Coronary artery (tissue), 2 donors: Measurements from ENCODE around the gene MSI1.

Experiments
- DNase-seq: peaks from one replicate; pipeline ENCODE4 v3.0.0-alpha.2; 2017; ENCODE audit warnings: low spot score
- H3K27ac ChIP-seq, 2 donors: fragments of 200-600 bp; sonication (generic); one replicate each; pipeline ENCODE4 v1.5.1; 2016 to 2019
- H3K4me3 ChIP-seq: fragments of 200-600 bp; sonication (generic); 2 replicates; pipeline ENCODE4 v1.5.1; 2016; ENCODE audit warnings: mild to moderate bottlenecking, moderate library complexity
- CTCF ChIP-seq: fragments of 200-600 bp; sonication (generic); IDR thresholded peaks from one replicate; pipeline ENCODE4 v1.5.1; 2019; ENCODE audit warnings: antibody characterized with exemption

The MSI1 gene

GRCh38 chr12:120292661-120293531 lies 76.1 kb downstream of the MSI1 start, which contains the start of gene RNU4-1:
Gene RNU4-1 (minus strand): TSS chr12:120293237.
- no peak for TF ChIP-seq CTCF
- Histone ChIP-seq H3K27ac (peak within 1 kb of the TSS; percentile 91 to 97), H3K4me3 (peak within 1 kb of the TSS; percentile 73)
- peak; percentile 79 for DNase-seq

- peak overlapping the region; percentile 73 for H3K4me3 ChIP-seq
- peak overlapping the region; percentile 91 to 97 for H3K27ac ChIP-seq
- DNase-seq: no peak
- no peak for TF ChIP-seq CTCF
Measured at GRCh38 chr12:120292411-120292660, 76.6 kb downstream of the MSI1 start.
